C4-2B (cell line): Measurements from ENCODE around the gene CLEC18C.
"Not testable (repeated sequence)": the region's sequence is repeated elsewhere in the genome, so short reads cannot be mapped to it uniquely, and the experiment has no call there.

ENCODE experiments used
- ZFX ChIP-seq: fragments of 450-650 bp; IDR thresholded peaks from 2 replicates; pipeline ENCODE4 v1.6.1; 2017
- TF ChIP-seq, protein P1 (sequence below): fragments of 450-650 bp; conservative IDR thresholded peaks from 2 replicates; pipeline ENCODE4 v1.5.1; 2017; ENCODE audit warnings: mild to moderate bottlenecking

DNA sequence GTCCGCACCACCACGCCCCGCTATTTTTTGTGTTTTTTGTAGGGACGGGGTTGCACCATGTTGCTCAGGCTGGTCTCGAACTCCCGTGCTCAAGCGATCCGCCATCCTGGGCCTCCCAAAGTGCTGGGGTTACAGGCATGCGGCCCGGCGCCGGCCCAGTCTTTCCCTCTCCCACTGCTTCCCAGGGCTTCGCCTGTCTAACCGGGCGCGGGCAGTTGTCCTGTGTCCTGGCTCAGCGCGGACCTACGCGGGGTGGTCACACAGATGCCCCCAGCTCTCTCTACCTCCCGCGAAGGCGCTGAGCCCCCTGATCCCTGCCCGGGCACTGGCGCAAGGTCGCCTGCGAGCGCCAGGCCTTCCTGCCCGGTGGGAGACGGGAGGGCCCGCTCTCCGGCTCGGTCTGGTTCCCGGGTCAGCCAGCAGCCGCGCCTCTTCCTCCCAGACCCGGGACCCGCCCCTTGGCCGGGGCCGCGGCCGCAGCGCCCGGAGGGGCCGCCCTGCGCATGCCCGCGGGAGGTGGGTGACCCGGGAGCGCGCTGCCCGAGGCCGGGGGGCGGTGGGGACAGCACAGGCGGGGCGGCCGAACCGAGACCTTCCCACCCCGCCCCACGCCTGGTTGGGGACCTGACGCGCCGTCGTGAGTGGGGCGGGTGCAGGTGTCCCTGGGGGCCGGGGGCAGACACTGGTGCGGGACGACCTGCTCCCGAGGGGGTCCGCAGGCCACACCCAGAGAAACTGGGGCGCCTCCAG lies 14.4 kb downstream of the CLEC18C start:
- TF ChIP-seq, protein P1, sequence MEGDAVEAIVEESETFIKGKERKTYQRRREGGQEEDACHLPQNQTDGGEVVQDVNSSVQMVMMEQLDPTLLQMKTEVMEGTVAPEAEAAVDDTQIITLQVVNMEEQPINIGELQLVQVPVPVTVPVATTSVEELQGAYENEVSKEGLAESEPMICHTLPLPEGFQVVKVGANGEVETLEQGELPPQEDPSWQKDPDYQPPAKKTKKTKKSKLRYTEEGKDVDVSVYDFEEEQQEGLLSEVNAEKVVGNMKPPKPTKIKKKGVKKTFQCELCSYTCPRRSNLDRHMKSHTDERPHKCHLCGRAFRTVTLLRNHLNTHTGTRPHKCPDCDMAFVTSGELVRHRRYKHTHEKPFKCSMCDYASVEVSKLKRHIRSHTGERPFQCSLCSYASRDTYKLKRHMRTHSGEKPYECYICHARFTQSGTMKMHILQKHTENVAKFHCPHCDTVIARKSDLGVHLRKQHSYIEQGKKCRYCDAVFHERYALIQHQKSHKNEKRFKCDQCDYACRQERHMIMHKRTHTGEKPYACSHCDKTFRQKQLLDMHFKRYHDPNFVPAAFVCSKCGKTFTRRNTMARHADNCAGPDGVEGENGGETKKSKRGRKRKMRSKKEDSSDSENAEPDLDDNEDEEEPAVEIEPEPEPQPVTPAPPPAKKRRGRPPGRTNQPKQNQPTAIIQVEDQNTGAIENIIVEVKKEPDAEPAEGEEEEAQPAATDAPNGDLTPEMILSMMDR = not testable (repeated sequence)
- TF ChIP-seq ZFX = not testable (repeated sequence)
